Spleen (tissue), 11 donors: ENCODE measurements around the gene RPS27A. TPM values are rescaled to one million over a fixed set of nuclear protein-coding genes. Genes with fewer than 3 reads are reported as not detected.
"Not testable (repeated sequence)": the region's sequence is repeated elsewhere in the genome, so short reads cannot be mapped to it uniquely, and the experiment has no call there.

Experiments used
- DNase-seq: peaks from one replicate; pipeline ENCODE4 v3.0.0-alpha.2; 2020
- H3K27ac ChIP-seq, 8 donors: fragments of 200-600 bp; sonication (generic) in 7 of 8; 1 replicate in 4 of 8; 2 replicates in 4 of 8; pipeline versions ENCODE4 v1.5.0 to v1.8.0; 2016 to 2021; ENCODE audit warnings: inconsistent platforms in 4 of 8, mild to moderate bottlenecking in 4 of 8, moderate library complexity in 1 of 8
- H3K27me3 ChIP-seq, 7 donors: fragments of 200-600 bp; sonication (generic) in 6 of 7; replicated peaks in 1 of 7; 1 replicate in 4 of 7; 2 replicates in 3 of 7; pipeline versions ENCODE4 v1.5.0 to v1.8.0; 2016 to 2021; ENCODE audit warnings: inconsistent platforms in 3 of 7, mild to moderate bottlenecking in 1 of 7
- H3K36me3 ChIP-seq, 6 donors: fragments of 200-600 bp; sonication (generic) in 5 of 6; 1 replicate in 4 of 6; 2 replicates in 2 of 6; pipeline versions ENCODE4 v1.5.0 to v1.8.0; 2016 to 2021; ENCODE audit warnings: inconsistent platforms in 2 of 6
- H3K4me1 ChIP-seq, 6 donors: fragments of 200-600 bp; sonication (generic) in 5 of 6; 1 replicate in 3 of 6; 2 replicates in 3 of 6; pipeline versions ENCODE4 v1.5.0 to v1.8.0; 2016 to 2021; ENCODE audit warnings: inconsistent platforms in 3 of 6
- H3K4me3 ChIP-seq, 8 donors: fragments of 200-600 bp; sonication (generic) in 7 of 8; 1 replicate in 4 of 8; 2 replicates in 4 of 8; pipeline versions ENCODE4 v1.5.0 to v1.8.0; 2016 to 2021; ENCODE audit warnings: inconsistent platforms in 4 of 8, mild to moderate bottlenecking in 4 of 8, moderate library complexity in 2 of 8
- H3K9me3 ChIP-seq, 8 donors: fragments of 200-600 bp; sonication (generic) in 7 of 8; 1 replicate in 4 of 8; 2 replicates in 4 of 8; pipeline versions ENCODE4 v1.5.0 to v1.8.0; 2016 to 2021; ENCODE audit warnings: inconsistent platforms in 4 of 8
- POLR2A ChIP-seq, 3 donors: fragments of 450-650 bp; IDR thresholded peaks; one replicate each; pipeline ENCODE4 v1.5.1; 2017; ENCODE audit warnings: antibody characterized with exemption in 3 of 3, mild to moderate bottlenecking in 1 of 3
- POLR2AphosphoS5 ChIP-seq, 3 donors: sonication (generic); formaldehyde crosslinking; IDR thresholded peaks; one replicate each; pipeline ENCODE4 v1.5.1; 2017; ENCODE audit warnings: antibody characterized with exemption in 3 of 3
- WGBS, 5 donors: extraction: QIAGEN DNeasy Blood & Tissue Kit in 3 of 5; methylation state at CpG; one replicate each; pipeline versions ENCODE4 v1.1.5 to v1.1.7; 2013 to 2018; 5-methylcytosine and 5-hydroxymethylcytosine counted together
- intact Hi-C: fragments of 100-400 bp; cut with DNase I; formaldehyde crosslinking; loops from one replicate; pipeline ENCODE4 v1.15.0; 2023; ENCODE audit warnings: low total_unique reads
- polyA plus RNA-seq, 3 donors: library from polyadenylated mRNA; stranded (reverse); fragments of 200-250 nt; gene quantifications; one replicate each; pipeline ENCODE4 v1.2.1, GENCODE V29; 2013
- total RNA-seq, 7 donors: library from RNA; depleted of rRNA in 3 of 7; stranded (reverse); fragments of >200 nt in 3 of 7; fragmentation: NEBNext Ultra II Directional in 4 of 7; extraction: Animal tissue kit (Norgen Biotek cat#: 25700) in 4 of 7; gene quantifications; one replicate each; pipeline versions ENCODE4 v1.1.0 to v1.2.1, GENCODE V29; 2016 to 2021
- TF ChIP-seq, protein P1 (sequence below), 11 experiments: fragments of 200-600 bp in 7 of 11; fragments of 450-650 bp in 4 of 11; sonication (generic) in 4 of 11; IDR thresholded peaks in 8 of 11; conservative IDR thresholded peaks in 3 of 11; 1 replicate in 7 of 11; 2 replicates in 4 of 11; pipeline versions ENCODE4 v1.4.0 to v1.8.0; 2016 to 2021; ENCODE audit warnings: antibody characterized with exemption in 11 of 11, inconsistent platforms in 4 of 11, mild to moderate bottlenecking in 1 of 11
- donor health status: healthy with polysubstance abuse.
- donor health status: DM: no; HTN: no; CAD: no; lungs with moderate emphysema.
- donor health status: DM: no; HTN: no; CAD: no.
- donor health status: Bipolar disorder and iron deficiency.
- donor health status: healthy.
- donor health status: DM: no; HTN: no; CAD: no.
- donor health status: DM: yes; HTN: yes; CAD: no.

Gene RPS27A
- total and polyA plus RNA-seq, 10 donors: 939 to 4,730 (median 1,367) TPM

DNA sequence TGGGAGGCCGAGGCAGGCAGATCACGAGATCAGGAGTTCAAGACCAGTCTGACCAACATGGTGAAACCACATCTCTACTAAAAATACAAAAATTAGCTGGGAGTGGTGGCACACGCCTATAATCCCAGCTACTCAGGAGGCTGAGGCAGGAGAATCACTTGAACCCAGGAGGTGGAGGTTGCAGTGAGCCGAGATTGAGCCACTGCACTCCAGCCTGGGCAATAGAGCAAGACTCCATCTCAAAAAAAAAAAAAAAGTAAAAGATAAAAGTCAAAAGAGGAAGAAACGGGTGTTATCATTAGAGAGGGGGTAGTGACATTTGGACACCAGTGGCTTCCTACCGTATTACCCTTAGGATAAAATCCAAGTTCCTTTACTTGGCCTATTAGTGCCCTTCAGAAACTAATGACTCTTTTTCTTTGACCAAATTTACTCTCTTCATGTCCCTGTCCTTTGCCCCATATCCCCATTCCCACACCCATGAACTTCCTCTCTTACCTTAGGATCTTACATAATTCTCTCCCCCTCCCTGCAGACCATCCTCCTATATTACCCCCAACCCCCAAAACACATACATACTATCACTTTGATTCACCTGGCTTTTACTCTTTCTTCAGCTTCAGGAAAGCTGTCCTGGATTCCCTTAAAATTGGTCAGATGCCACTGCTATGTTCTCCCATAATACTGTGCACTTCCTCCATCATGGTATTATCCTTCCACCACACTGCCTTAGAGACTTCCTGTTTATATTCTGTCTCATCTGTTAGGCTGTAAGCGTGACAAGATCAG lies 4.9 kb upstream of the RPS27A start:
- H3K4me3 ChIP-seq: peak overlapping the region in 2 of 8 donors; percentile 2 to 36
- 57 to 70% (median 67%) methylated on average over 7 of the region's 7 CpGs for WGBS, 5 donors
- peak in 1 of 3 donors; percentile 29 for TF ChIP-seq POLR2AphosphoS5 (IDR thresholded peaks at IDR 0.05)
- DNase-seq, H3K9me3 ChIP-seq, H3K36me3 ChIP-seq, intact Hi-C loops, H3K27me3 ChIP-seq: not testable (repeated sequence)
- H3K27ac ChIP-seq: peak overlapping the region; percentile 4 to 89 (median 62)
- peaks cover 12 to 71% (median 47%) of the 10 kb centered on the region in 6 donors for H3K4me1 ChIP-seq

- Histone ChIP-seq H3K27me3 (no peaks in the 10 kb centered on the region), H3K4me3 (peak overlapping the region in 1 of 8 donors; percentile 36), H3K4me1 (peaks cover 7 to 69% (median 43%) of the 10 kb centered on the region in 6 donors), H3K9me3 (no peaks in the 10 kb centered on the region), H3K36me3 (no peaks in the 10 kb centered on the region), H3K27ac (peak overlapping the region; percentile 4 to 89 (median 62))
- intact Hi-C loops: no loop called here
- no peak for TF ChIP-seq POLR2AphosphoS5 (IDR thresholded peaks at IDR 0.05)
- TF ChIP-seq, protein P1, sequence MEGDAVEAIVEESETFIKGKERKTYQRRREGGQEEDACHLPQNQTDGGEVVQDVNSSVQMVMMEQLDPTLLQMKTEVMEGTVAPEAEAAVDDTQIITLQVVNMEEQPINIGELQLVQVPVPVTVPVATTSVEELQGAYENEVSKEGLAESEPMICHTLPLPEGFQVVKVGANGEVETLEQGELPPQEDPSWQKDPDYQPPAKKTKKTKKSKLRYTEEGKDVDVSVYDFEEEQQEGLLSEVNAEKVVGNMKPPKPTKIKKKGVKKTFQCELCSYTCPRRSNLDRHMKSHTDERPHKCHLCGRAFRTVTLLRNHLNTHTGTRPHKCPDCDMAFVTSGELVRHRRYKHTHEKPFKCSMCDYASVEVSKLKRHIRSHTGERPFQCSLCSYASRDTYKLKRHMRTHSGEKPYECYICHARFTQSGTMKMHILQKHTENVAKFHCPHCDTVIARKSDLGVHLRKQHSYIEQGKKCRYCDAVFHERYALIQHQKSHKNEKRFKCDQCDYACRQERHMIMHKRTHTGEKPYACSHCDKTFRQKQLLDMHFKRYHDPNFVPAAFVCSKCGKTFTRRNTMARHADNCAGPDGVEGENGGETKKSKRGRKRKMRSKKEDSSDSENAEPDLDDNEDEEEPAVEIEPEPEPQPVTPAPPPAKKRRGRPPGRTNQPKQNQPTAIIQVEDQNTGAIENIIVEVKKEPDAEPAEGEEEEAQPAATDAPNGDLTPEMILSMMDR (IDR thresholded peaks at IDR 0.05 in 8 of 11, conservative IDR thresholded peaks at IDR 0.05 in 3 of 11): no peak
- no peak for TF ChIP-seq POLR2A (IDR thresholded peaks at IDR 0.05)
- DNase-seq: no peak
Measured at GRCh38 chr2:55228226-55228563, 4.3 kb upstream of the RPS27A start.

- 92 to 100% (median 95%) methylated on average over 2 of the region's 2 CpGs for WGBS, 5 donors
- intact Hi-C loops: no loop called here
- peak overlapping the region in 4 of 8 donors; percentile 14 to 89 (median 77) for H3K27ac ChIP-seq
Measured at GRCh38 chr2:55229221-55229620, 3.3 kb upstream of the RPS27A start.

DNA sequence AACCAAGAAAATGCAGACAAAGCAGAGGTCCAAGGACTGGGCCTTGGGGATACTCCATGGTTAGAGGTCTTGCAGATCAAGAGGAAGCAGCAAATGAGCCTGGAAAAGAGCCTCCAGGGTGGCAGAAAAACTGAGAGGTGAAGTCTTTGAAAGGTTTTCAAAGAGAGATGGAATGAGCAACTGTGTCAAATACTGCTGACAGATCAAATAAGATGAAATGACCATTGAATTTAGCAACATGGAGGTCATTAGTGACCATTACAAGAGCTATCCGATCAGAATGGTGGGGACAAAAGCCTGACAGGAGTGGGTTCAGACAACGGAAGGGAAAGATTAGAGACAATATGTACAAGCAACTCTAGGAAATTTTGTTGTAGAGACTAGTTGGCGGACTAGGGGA lies 1.9 kb upstream of the RPS27A start:
- WGBS, 5 donors: 94 to 100% (median 95%) methylated on average over 3 of the region's 3 CpGs
- H3K9me3 ChIP-seq: no peaks in the 10 kb centered on the region
- no peak overlapping the region for H3K4me3 ChIP-seq
- no peaks in the 10 kb centered on the region for H3K27me3 ChIP-seq
- H3K27ac ChIP-seq: no peak overlapping the region
- peaks cover 0 to 23% (median 18%) of the 10 kb centered on the region in 6 donors for H3K36me3 ChIP-seq
- intact Hi-C loops: no loop called here
- H3K4me1 ChIP-seq: peaks cover 23 to 82% (median 57%) of the 10 kb centered on the region in 6 donors
- TF ChIP-seq, protein P1 (IDR thresholded peaks at IDR 0.05 in 8 of 11, conservative IDR thresholded peaks at IDR 0.05 in 3 of 11): no peak
- TF ChIP-seq POLR2AphosphoS5 (IDR thresholded peaks at IDR 0.05): no peak
- TF ChIP-seq POLR2A (IDR thresholded peaks at IDR 0.05): no peak
- no peak for DNase-seq

More at GRCh38 chr2:55229221-55229620, 3.3 kb upstream of the RPS27A start:
- H3K27me3 ChIP-seq: no peaks in the 10 kb centered on the region
- H3K4me1 ChIP-seq: peaks cover 16 to 72% (median 49%) of the 10 kb centered on the region in 6 donors
- no peak for DNase-seq
- H3K36me3 ChIP-seq: peaks cover 0 to 9% (median 5%) of the 10 kb centered on the region in 6 donors
- TF ChIP-seq POLR2AphosphoS5 (IDR thresholded peaks at IDR 0.05) (no peak), POLR2A (IDR thresholded peaks at IDR 0.05) (no peak)
- TF ChIP-seq, protein P1 (IDR thresholded peaks at IDR 0.05 in 8 of 11, conservative IDR thresholded peaks at IDR 0.05 in 3 of 11): no peak
- H3K9me3 ChIP-seq: no peaks in the 10 kb centered on the region
- no peak overlapping the region for H3K4me3 ChIP-seq
